ENCODE measurements around the gene DEFB108B. TPM values are rescaled to one million over a fixed set of nuclear protein-coding genes. Genes with fewer than 3 reads are reported as not detected.
A peak's percentile ranks its signal among the peaks of the same experiment; 100 is the strongest.
"Not testable (repeated sequence)": the region's sequence is repeated elsewhere in the genome, so short reads cannot be mapped to it uniquely, and the experiment has no call there.

DEFB108B gene
- total RNA-seq, 1 donor from 2014 or later: not detected

DNA sequence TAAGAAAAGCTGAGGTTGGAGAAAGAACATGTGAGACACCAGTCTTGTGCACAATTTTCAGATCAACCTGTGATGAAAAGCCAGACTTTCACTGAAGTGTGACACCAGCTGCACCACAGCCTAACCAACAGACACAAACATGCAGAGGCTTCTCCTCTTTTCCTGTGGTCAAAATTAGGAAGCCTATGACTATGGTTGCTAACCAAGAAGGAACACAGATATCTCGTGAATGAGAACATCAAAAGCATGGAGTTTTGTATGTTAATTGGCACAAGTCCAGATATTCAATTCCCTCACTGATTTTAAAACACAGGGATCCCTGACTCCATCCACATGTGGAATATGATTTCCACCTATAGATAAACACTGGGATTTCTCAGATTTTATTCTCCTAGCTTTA is 11.5 kb upstream of the DEFB108B start:
- H3K36me3 Mint-ChIP-seq (ENCODE audit: low read depth); DNase-seq; CTCF ChIA-PET; H3K4me1 Mint-ChIP-seq; H3K27me3 Mint-ChIP-seq; ATAC-seq (ENCODE audit: low read depth); intact Hi-C loops (cut with micrococcal nuclease); POLR2A ChIA-PET; H3K4me3 Mint-ChIP-seq; H3K27ac Mint-ChIP-seq; H3K9me3 Mint-ChIP-seq: not testable (repeated sequence)

DNA sequence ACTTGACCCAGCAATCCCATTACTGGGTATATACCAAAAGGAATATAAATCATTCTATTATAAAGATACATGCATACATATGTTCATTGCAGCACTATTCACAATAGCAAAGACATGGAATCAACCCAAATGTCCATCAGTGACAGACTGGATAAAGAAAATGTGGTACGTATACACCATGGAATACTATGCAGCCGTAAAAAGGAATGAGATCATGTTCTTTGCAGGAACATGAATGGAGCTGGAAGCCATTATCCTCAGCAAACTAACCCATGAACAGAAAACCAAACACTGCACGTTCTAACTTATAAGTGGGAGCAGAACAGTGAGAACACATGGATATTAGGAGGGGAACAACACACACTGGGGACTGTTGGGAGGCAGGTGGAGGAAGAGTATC is 3.8 kb upstream of the DEFB108B start:
- H3K27me3 Mint-ChIP-seq; H3K36me3 Mint-ChIP-seq (ENCODE audit: low read depth); DNase-seq; H3K4me1 Mint-ChIP-seq; CTCF ChIA-PET; POLR2A ChIA-PET; H3K9me3 Mint-ChIP-seq; intact Hi-C loops (cut with micrococcal nuclease); ATAC-seq (ENCODE audit: low read depth); H3K4me3 Mint-ChIP-seq; H3K27ac Mint-ChIP-seq: not testable (repeated sequence)

DNA sequence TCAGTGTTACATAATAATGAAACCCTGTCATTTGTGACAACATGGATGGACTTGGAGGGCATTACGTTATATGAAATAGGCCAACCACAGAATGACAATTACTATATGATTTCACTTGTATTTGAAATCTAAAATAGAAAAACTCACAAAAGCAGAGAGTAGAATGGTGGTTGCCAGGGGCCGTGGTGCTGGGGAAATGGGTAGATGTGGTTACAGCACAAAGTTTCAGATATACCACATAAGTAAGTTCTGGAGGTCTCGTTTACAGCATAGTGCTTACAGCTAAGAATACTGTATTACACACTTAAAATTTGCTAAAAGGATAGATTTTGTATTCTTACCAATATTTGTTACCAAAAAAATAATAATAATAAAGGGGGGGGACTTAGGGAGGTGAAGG is 3.3 kb upstream of the DEFB108B start:
- H3K36me3 Mint-ChIP-seq (ENCODE audit: low read depth); H3K9me3 Mint-ChIP-seq; CTCF ChIA-PET; H3K27ac Mint-ChIP-seq; POLR2A ChIA-PET; ATAC-seq (ENCODE audit: low read depth); intact Hi-C loops (cut with micrococcal nuclease); H3K4me3 Mint-ChIP-seq; H3K27me3 Mint-ChIP-seq; DNase-seq; H3K4me1 Mint-ChIP-seq: not testable (repeated sequence)

DNA sequence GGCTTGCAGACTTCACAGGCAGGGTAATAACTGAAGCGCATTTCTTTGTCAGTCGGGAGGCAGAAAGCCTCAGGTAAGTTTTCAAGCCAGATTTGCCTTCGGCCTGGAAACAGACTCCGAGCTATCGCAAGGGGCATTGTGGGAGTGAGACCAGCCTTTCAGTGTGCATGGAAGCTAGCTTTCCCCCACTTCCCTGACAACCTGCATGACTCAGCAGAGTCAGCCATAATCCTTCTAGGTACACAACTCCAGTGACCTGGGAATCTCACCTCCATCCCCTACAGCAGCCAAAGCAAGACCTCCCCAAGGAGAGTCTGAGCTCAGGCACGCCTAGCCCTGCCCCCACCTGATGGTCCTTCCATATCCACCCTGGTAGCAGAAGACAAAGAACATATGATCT is 9.7 kb downstream of the DEFB108B start:
- DNase-seq; POLR2A ChIA-PET; H3K27ac Mint-ChIP-seq; H3K9me3 Mint-ChIP-seq; ATAC-seq (ENCODE audit: low read depth); CTCF ChIA-PET; H3K27me3 Mint-ChIP-seq; H3K36me3 Mint-ChIP-seq (ENCODE audit: low read depth); H3K4me3 Mint-ChIP-seq; H3K4me1 Mint-ChIP-seq; intact Hi-C loops (cut with micrococcal nuclease): not testable (repeated sequence)

DNA sequence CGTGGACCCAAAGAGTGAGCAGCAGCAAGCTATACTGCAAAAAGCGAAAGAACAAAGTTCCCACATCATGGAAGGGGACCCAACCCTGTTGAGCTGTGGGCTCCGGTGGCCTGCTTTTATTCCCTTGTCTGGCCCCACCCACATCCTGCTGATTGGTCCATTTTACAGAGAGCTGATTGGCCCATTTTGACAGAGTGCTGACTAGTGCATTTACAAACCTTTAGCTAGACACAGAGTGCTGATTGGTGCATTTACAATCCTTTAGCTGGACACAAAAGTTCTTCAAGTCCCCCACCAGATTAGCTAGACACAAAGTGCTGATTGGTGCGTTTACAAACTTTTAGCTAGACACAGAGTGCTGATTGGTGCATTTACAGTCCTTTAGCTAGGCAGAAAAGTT is 10.4 kb downstream of the DEFB108B start:
- intact Hi-C loops (cut with micrococcal nuclease): not testable (repeated sequence)

DNA sequence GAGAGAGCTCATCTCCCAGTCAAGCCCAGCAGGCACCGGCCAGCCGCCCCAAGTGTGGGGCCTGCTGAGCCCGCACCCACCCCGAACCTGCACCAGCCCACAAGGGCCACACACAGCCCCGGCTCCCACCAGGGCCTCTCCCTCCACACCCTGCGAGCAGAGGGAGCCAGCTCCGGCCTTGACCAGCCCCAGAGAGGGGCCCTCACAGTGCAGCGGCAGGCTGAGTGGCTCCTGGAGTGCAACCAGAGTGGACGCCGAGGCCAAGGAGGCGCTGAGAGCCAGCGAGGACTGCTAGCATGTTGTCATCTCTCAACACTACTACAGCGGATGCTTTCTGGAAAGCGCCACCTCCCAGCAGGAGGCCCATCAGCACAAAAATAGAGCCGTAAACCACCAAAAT is 10.9 kb downstream of the DEFB108B start:
- intact Hi-C loops (cut with micrococcal nuclease): no loop called here
- no peak for ATAC-seq (ENCODE audit: low read depth)
- no peaks in the 10 kb centered on the region for H3K4me1 Mint-ChIP-seq
- no peak overlapping the region for H3K27ac Mint-ChIP-seq
- CTCF ChIA-PET: no interaction called here
- H3K27me3 Mint-ChIP-seq: peaks cover 5% of the 10 kb centered on the region
- peaks cover 4% of the 10 kb centered on the region for H3K9me3 Mint-ChIP-seq
- DNase-seq: no peak
- TF ChIP-seq, protein P1, sequence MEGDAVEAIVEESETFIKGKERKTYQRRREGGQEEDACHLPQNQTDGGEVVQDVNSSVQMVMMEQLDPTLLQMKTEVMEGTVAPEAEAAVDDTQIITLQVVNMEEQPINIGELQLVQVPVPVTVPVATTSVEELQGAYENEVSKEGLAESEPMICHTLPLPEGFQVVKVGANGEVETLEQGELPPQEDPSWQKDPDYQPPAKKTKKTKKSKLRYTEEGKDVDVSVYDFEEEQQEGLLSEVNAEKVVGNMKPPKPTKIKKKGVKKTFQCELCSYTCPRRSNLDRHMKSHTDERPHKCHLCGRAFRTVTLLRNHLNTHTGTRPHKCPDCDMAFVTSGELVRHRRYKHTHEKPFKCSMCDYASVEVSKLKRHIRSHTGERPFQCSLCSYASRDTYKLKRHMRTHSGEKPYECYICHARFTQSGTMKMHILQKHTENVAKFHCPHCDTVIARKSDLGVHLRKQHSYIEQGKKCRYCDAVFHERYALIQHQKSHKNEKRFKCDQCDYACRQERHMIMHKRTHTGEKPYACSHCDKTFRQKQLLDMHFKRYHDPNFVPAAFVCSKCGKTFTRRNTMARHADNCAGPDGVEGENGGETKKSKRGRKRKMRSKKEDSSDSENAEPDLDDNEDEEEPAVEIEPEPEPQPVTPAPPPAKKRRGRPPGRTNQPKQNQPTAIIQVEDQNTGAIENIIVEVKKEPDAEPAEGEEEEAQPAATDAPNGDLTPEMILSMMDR (IDR thresholded peaks at IDR 0.05): no peak
- POLR2A ChIA-PET: no interaction called here
- H3K36me3 Mint-ChIP-seq (ENCODE audit: low read depth): no peaks in the 10 kb centered on the region
- H3K4me3 Mint-ChIP-seq: no peak overlapping the region

More for the DNA sequence above, 10.4 kb downstream of the DEFB108B start:
- H3K4me3 Mint-ChIP-seq; ATAC-seq (ENCODE audit: low read depth); H3K4me1 Mint-ChIP-seq; DNase-seq; POLR2A ChIA-PET; H3K27ac Mint-ChIP-seq; CTCF ChIA-PET; H3K27me3 Mint-ChIP-seq; H3K9me3 Mint-ChIP-seq; H3K36me3 Mint-ChIP-seq (ENCODE audit: low read depth): not testable (repeated sequence)

DNA sequence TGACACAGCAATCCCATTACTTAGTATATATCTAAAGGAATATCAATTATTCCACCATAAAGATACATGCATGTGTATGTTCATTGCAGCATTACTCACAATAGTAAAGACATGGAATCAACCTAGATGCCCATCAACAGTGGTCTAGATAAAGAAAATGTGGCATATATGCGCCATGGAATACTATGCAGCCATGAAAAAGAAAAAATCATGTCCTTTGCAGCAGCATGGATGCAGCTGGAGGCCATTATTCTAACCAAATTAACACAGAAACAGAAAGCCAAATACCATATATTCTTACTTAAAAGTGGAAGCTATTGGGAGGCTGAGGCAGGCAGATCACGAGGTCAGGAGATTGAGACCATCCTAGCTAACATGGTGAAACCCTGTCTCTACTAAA is 20.9 kb downstream of the DEFB108B start:
- H3K27me3 Mint-ChIP-seq; intact Hi-C loops (cut with micrococcal nuclease); H3K4me1 Mint-ChIP-seq; H3K27ac Mint-ChIP-seq; DNase-seq; POLR2A ChIA-PET; H3K36me3 Mint-ChIP-seq (ENCODE audit: low read depth); H3K9me3 Mint-ChIP-seq; H3K4me3 Mint-ChIP-seq; CTCF ChIA-PET; ATAC-seq (ENCODE audit: low read depth): not testable (repeated sequence)

DNA sequence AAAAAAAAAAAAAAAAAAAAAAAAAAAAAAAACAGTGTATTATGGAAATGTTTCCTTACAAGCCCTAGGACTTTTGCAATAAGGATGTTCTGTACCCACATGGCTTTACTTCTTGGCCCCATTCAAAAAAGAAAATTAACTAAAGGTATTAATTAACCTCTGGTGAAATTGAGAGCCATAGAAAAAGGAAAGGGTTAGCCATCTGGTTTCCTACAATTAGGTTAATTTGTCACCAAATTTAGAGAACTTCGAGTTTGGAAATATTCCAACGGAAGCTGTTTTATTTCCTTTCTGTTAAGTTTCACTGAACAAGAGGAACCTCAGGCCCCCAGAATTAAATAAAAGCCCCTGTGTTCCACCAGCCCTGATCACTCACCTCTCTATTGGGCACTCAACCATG is 22.9 kb downstream of the DEFB108B start:
- POLR2A ChIA-PET; H3K4me1 Mint-ChIP-seq; H3K9me3 Mint-ChIP-seq; H3K27ac Mint-ChIP-seq; DNase-seq; ATAC-seq (ENCODE audit: low read depth); H3K4me3 Mint-ChIP-seq; CTCF ChIA-PET; H3K36me3 Mint-ChIP-seq (ENCODE audit: low read depth); intact Hi-C loops (cut with micrococcal nuclease); H3K27me3 Mint-ChIP-seq: not testable (repeated sequence)

DNA sequence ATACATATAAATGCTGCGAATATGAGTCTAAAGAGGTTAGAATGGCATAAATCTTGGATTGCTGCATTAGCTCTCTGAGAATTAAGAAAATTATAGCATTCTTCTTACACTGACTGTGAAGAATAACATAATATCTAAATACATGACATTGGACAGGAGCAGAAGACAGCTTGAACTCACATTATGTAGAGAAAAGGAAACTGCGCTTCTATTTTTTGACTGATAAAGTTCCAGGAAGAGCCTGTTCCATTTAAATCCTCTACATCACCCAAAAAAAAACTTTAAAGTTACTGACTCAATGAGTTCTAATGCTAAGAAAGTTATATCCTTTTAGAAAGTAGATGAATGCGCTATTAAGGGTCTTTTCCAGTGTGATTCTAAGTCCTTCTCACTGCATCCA is 27.8 kb downstream of the DEFB108B start:
- ATAC-seq (ENCODE audit: low read depth); H3K27ac Mint-ChIP-seq; H3K4me3 Mint-ChIP-seq; H3K36me3 Mint-ChIP-seq (ENCODE audit: low read depth); H3K4me1 Mint-ChIP-seq; POLR2A ChIA-PET; H3K9me3 Mint-ChIP-seq; H3K27me3 Mint-ChIP-seq; CTCF ChIA-PET; DNase-seq: not testable (repeated sequence)
- intact Hi-C loops (cut with micrococcal nuclease): loop anchor here (5.0 kb wide), 1 partner anchor 281 kb away; no protein-coding TSS in a partner anchor

DNA sequence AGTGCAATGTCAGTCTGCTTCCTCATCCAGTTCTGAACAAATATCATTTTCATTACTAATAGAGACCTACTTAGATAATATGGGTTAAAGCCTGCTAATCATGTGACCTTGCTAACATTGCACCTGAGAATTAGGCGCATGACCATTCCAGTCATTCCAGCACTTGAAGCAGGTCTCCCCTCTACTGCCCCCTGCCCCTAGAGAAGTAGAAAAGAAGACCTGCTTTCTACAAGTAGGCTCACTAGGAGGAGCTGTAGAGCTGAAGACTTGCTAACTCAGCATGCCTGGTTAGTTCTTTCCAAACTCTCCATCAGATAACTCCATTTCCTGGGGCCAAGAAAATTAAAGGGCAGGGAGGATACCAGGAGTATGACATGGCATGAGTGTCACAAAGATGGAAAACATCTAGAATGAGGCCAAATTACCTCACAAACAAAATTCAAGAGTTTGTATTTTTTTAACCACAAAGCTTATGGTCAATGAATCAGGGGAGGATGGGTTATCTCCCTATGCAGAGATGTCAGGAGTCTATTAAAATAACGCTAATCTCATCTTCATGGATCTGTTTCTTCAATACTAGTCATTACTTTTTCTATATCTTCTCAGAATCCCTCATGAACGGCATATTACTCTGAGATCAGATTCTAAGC is 31.1 kb downstream of the DEFB108B start:
- DNase-seq; H3K4me3 Mint-ChIP-seq; H3K36me3 Mint-ChIP-seq (ENCODE audit: low read depth); H3K27ac Mint-ChIP-seq; H3K9me3 Mint-ChIP-seq; H3K4me1 Mint-ChIP-seq; H3K27me3 Mint-ChIP-seq; POLR2A ChIA-PET: not testable (repeated sequence)
- intact Hi-C loops (cut with micrococcal nuclease): loop anchor here (5.0 kb wide), 1 partner anchor 278 kb away; no protein-coding TSS in a partner anchor
- CTCF ChIA-PET: interaction anchor here (0.6 kb wide), 1 partner anchor 175 kb away, joined by 3 read pairs; no protein-coding TSS in a partner anchor
- peak; percentile 69 for ATAC-seq (ENCODE audit: low read depth)

DNA sequence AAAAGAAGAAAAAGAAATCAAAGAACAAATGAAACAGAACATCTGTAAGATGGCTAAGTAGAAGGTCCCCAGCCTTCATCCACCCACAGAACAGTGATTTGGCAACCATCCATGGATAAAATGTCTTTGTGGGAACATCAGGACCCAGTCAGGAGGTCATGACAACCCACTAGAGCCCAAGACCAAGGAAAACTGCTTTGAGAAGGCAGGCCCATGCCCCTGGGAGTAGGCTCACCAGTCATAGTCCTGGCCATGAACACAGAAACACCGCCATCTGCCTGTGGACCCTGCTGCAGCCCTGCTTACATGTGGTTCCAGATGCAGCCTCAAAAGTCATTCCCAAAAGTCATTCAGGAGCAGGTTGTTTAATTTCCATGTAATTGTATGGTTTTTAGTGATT is 34.2 kb downstream of the DEFB108B start:
- H3K27me3 Mint-ChIP-seq; H3K4me3 Mint-ChIP-seq; POLR2A ChIA-PET; DNase-seq; H3K27ac Mint-ChIP-seq; H3K9me3 Mint-ChIP-seq; ATAC-seq (ENCODE audit: low read depth); CTCF ChIA-PET; H3K36me3 Mint-ChIP-seq (ENCODE audit: low read depth); intact Hi-C loops (cut with micrococcal nuclease): not testable (repeated sequence)
- H3K4me1 Mint-ChIP-seq: peaks cover 14% of the 10 kb centered on the region

DNA sequence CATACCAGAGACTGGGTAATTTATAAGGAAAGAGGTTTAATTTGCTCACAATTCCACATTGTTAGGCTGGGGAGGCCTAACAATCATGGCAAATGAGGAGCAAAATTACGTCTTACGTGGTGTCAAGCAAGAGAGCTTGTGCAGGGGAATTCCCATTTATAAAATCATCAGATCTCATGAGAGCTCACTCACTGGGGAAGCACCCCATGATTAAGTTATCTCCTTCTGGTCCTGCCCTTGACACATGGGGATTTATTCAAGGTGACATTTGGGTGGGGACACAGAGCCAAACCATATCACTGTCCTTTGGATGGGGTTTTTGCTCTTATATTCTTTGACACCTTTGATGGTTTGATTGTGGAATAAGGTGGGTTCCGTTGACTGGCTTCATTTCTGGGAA is 36.9 kb downstream of the DEFB108B start:
- H3K4me3 Mint-ChIP-seq; ATAC-seq (ENCODE audit: low read depth); intact Hi-C loops (cut with micrococcal nuclease); H3K27me3 Mint-ChIP-seq; H3K36me3 Mint-ChIP-seq (ENCODE audit: low read depth); H3K27ac Mint-ChIP-seq; POLR2A ChIA-PET; DNase-seq; CTCF ChIA-PET; H3K9me3 Mint-ChIP-seq: not testable (repeated sequence)
- peaks cover 13% of the 10 kb centered on the region for H3K4me1 Mint-ChIP-seq
